Hematopoietic multipotent progenitor cell treated with erythropoietin and hydrocortisone succinate and interleukin-3 and kit ligand, for 15 days (in vitro differentiated cells): ENCODE measurements around the gene SOCS2.

Experiments used
- DNase-seq: peaks from one replicate; pipeline ENCODE4 v3.0.0-alpha.2; 2015; ENCODE audit warnings: low spot score

SOCS2 gene

DNA sequence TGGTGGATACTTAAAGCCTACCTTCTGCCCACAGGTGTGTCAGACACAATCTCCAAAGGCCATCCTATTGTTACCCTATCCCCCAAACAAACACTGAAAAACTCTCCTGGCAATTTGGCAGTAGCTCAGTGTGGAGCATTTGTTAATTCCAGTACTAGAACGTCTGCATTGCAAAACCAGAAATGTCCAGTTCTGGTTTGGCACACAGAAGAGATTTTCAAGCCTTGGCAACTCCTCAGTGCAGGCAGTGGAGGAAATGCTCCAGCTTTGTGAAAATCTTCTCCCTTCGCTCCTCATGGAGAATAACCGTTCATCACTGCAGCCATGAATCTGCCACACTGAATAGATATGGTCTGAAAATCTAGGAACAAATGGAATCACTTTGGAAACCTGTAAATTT is 5.3 kb upstream of the SOCS2 start:
- no peak for DNase-seq

DNA sequence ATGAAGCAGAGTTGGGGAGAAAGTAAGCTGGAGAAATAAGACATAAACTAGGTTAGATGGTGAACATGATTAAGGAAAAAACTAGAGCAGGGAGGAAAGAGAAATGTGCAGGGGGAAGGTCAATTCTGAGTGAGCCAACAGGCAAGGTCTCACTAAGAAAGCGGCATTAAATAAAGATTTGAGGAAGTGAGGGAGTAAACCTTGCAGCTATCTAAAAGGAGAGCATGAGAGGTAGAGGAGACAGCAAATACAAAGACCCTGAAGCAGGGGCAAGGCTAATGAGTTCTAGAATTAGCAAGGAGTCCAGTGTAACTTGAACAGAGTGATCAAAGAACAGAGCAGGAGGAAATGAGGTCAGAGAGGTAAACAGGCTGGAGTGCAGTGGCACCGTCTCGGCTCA is 4.4 kb upstream of the SOCS2 start:
- no peak for DNase-seq

DNA sequence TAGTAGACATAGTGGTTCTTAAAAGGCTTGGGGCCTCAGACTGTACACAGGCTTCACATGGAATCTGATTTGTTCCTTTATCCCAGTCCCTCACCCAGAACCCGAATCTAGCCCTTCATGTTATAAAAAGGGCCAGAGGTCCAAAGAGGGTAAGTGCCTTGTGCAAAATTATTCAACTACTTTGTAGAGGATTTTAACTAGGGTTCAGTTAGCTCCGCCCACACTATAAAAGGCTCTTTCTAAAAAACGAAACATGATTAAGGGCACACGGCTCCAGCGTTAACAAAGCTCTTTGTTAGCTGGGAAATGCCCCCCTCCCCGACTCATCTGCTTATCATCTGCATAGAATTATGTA is 3.2 kb upstream of the SOCS2 start:
- DNase-seq = no peak

DNA sequence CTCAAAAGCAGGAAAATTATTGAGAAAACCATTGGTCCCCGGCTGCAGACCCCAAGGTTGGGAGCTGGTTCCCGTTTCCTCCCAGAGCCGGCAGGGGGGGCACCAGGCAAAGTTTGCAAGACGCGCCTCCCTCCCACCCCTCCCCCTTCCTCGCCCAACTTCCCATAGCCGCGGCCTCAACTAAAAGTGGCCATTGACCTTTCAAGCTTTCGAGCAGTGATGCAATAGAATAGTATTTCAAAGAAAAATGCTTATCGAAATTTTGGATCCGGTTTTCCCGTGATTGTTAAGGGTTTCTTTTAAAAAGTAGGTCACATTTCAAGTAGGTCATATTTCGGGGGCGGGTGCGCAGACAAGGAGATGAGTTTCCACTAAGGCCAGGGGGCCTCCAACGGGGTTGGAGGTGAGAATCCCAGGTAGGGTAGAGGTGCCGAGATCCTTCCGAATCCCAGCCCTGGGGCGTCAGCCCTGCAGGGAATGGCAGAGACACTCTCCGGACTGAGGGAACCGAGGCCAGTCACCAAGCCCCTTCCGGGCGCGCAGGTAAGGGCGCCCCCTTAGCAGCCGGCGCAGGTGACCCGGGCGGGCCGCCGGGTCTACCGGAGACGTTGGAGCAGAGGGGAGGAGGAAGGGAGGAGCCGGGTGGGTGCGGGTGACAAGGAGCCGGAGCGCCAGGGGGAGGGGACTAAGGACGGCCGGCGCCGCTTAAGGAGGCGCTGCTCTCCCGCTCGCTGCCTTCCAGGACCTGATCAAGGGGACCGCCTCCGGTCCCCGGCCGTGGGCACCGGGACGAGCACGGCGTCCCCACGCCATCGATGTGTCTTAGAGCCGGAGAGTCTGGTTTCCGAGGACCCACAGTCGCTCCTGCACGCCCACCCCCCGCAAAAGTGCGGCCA is 2.6 kb upstream of the SOCS2 start:
- DNase-seq = peak; percentile 88

DNA sequence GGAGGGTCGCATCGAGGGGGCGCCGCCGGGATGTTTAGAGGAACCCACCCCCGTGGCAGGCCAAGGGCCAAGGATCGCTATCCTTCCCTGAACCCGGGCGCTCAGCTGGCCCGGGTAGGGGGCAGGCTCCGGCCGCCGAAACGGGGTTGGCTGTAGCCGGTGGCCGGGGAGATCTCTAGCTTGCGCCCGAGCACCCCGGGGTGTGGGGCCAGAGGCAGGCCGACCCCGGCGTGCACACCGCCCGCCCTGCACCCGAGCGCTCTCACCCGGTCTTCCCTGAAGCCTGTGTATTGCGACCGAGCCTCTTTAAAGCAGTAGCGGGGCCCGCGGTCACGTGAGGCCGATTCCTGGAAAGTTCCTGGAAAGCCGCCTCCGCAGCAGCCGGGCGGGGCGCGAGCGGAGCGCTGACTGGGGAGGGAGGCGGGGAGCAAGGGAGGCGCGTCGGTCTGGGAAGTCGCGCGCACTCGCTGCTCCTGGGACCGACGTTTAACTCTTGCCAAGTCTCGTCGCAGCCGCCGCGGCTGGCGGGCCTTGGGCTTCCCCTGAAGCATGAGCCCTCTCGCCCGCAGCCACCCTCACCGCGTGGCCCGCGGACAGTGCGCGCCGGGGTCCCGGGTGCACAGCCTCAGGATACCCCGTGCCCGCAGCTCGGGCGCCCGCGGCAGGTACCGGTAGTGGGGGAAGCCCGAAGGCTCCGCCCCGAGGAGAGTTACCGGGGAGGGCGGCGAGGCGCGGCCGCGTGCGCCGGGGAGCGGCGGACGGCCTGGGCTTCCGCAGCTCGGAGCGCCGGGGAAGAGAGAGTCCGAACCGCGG is 1.7 kb upstream of the SOCS2 start:
- DNase-seq = peak; percentile 97

DNA sequence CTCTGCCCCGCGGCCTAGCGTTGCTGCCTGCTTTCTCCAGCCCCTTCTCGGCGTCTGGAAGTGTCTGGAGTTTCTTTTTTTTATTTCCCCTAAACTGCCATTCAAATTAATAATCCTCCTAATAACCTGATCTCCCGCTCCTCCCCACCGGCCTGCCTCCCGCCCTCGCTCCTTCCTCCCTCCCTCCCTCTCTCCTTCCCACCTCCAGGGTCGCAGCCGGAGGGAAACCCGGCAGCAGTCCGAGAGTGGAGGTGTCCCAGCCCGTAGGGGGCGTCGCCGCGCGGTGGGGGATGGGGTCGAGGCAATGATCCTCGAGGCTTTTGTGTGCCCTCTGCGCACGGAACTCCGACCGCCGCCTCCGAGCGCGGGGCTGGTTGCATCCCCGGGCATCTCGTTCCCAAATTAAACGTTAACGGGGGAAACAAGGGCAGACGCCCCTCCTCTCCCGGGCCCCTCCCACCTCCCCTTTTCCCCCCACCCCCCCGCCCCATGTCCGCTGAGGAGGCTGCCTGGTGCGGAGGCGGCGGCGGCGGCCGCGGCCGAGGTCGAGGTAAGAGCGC is 1.0 kb upstream of the SOCS2 start:
- peak; percentile 68 for DNase-seq

DNA sequence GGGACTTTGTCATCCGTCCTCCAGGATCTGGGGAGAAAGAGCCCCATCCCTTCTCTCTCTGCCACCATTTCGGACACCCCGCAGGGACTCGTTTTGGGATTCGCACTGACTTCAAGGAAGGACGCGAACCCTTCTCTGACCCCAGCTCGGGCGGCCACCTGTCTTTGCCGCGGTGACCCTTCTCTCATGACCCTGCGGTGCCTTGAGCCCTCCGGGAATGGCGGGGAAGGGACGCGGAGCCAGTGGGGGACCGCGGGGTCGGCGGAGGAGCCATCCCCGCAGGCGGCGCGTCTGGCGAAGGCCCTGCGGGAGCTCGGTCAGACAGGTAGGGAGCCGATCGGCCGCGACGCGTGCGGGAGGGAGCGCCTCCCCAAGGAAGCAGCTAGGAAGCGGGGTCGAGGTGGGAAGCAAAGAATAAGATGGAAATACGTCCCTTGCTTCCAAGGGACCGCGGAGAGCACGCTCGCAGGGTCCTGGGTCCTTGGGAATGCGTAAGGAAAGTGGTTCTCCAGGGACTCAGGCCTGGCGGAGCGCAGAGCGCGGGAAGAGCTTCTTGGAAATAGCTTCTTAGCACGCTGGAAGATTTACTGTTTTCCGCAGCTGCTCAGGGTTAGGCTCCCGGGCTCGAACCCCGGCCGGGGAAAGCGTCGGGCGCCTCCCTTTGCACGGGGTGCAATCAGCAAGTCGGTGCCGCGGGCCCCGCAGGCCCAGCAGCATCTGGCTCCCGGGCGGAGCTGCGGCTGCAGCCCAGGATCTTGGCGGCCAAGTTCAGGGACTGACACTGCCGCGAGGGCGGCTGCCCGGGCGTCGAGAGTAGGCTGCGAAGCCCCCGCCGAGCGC is 457 bp downstream of the SOCS2 start:
- peak; percentile 37 for DNase-seq

DNA sequence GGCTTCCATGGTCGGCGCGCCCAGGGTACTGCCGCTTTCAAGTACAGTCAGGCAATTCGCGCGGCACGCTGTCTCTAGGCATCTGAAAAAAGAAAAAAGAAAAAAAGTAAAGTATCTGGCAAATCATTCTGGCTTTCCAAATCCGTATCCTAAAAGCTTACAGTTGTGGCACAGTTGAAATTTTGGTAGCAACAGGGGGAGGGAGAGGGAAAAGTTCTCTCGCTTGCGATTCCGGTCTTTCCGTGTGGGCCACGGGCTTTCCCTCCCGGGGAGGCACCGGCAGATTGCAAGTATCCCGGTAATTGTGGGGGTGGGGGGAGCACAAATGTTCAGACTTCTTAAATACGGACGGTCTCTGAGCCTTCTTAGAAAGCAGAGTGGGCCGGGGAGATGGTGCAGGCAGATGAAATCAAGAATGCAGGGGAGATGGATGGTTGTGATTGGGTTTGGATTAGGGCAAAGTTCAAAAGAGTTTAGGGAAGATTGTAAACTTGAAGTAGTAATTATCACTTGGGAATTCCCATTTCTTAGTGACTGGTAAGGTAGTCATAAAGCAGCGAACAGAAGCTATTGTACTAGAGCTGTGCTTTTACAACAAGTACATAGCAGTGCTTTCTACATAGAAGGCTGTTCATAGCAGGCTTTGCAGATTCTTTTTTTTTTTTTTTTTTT is 1.2 kb downstream of the SOCS2 start:
- no peak for DNase-seq

DNA sequence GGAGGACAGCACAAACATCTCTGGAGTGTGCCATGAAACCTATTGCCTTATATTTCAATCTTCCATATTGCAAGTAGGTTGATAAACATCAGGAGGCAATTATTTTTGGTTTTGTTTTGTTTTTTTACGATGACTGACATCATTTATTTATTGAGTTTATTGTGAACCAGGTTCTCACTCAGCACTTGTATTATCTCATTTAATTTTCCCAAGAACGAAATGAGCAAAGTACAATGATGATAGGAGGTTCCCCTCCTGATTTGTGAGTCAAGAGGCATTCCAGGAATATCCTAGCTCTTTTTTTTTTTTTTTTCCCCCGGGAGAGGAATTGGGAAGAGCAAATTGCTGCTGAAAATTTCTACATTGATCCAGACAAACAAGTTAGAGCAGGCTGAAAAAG is 4.7 kb downstream of the SOCS2 start:
- DNase-seq = no peak

DNA sequence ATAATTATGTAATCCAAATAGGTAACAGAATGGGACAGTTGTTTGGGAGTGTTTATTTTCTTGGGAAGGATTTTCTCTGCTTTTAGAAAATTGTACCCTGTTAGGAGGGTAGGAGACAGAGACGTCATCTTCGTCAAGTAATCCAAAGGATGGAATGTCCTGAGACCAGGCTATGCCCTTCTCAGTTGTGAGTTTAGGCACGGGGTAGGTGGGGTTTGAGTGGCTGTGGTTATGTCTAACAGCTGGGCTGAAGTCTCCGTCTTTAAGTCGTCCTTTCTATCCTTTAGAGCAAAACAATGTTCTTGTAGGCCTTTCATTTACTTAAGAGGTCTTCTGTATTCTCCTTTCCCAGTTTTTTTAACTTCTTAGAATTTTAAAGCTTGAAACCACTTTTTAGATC is 5.7 kb downstream of the SOCS2 start:
- DNase-seq = no peak

DNA sequence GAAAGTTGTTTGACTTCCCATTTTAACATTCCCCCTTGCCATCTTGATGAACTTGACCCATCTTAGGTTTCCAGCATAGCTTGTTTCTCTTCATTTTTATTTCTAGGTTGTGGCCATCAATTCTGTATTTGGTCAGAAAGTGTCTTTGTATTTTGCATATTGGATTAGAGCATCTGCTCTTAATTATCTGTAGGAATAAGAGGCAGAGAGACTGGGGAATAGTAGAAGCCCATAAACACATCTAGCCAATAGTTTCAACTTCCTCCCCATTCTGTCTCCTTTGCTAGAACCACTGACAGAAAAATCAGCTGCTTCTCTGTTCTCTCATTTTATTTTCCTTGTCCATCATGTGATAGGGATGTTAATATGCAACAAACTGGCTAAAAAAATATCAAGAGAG is 8.2 kb downstream of the SOCS2 start:
- no peak for DNase-seq

DNA sequence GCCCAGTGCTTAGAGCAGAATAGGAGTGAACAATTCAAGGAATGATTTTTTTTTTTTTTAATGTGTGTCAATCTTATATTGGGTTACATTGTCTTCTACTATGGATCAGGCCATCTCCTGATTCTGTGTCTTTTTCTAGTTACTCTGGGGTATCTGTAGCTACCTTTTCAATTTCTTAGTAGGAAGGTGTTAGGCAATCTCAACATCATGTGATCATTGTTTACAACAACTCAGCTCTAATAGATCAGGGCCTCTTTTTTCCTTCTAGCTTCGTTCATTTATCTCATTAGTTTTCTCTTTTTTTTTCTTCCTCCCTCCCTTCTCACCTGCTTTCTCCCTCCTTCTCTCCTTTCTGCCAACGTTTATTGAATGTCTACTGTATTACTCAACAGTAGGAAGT is 8.9 kb downstream of the SOCS2 start:
- no peak for DNase-seq

DNA sequence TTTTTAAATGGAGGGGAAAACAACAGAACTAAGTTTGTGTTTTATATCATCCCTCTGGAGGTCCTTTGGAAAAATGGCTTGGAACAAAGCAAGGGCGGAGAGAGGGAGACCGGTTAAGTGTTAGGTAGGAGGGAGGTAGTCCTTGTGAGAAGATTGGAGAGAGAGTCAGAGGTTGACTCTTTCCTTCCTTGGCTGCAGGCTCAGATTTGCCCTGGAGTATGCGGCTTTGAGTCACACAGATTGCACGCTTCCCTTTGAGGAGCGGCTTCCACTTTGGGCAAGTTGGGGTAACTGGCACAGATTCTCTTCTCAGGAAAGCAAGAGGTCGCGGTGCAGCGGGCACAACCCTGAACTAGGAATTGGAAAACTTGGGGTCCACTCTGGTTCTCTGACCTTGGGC is 9.9 kb downstream of the SOCS2 start:
- DNase-seq = no peak

DNA sequence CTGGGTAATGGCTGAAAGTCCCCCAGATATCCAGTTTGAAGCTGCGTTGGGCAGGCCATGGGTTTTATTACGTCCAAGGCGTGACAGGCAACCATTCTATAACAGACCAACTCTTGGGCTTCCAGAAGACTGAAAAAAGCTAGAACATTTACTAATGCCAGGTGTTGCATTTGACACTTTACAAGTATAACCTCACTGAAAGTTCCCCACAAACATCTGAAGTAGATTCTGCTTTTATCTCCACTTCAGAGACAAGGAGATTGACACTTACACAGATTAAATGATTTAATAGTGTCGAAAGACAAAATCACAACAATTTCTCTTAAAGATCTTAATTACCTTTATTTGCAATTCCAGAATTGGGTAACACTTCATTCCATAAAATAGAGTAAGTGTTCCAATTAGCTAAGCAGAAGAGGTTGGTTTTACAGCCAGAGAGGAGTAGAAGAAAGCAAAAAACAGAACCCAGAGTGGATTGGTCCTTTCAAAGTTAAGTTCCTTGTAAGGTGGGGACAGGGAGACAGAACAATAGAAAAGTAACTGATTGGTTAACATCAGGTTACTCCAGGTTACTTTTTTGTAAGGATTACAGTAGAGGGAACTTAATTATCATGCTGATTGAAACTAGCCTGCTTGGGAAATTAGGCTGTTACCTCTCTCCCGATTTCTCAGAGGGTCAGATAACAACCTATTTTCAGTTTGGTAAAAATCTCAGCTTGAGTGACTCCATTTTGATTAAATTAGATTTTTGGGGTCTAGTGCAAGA is 11.3 kb downstream of the SOCS2 start:
- DNase-seq = no peak

DNA sequence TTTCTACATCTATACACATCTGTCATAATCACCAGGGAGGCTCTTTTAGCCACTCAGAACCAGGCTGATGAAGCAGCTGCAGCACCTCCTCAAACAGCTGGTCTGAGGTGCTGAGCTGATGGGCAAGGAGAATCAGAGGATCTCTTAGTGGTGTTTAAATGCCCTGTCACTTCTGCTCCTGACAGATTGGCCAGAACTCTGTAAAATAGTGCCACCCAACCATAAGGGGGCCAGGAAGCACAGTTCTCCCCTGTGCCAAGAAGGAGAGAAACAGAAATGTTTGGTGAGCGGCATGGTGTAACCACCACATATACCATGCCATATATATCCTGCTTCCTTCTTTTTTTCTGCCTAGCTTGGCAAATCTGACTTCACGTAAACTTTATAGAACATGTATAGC is 12.8 kb downstream of the SOCS2 start:
- DNase-seq = no peak

DNA sequence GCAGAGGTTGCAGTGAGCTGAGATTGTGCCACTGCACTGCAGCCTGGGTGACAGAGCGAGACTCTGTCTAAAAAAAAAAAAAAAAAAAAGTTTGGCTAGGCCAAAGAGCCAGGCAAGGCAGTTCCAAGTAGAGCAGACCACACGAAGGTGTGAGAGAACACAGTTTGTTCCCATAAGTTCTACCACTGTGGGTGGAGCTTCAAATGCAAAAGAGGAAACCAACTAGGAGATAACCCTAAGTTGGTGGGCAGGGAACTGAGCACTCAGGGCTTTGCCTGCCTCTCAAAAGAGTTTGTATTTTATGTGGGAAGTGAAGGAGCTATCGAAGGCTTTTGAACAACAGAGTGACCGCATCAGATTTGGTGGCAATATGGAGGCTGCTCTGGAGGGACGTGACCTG is 15.1 kb downstream of the SOCS2 start:
- DNase-seq = no peak

DNA sequence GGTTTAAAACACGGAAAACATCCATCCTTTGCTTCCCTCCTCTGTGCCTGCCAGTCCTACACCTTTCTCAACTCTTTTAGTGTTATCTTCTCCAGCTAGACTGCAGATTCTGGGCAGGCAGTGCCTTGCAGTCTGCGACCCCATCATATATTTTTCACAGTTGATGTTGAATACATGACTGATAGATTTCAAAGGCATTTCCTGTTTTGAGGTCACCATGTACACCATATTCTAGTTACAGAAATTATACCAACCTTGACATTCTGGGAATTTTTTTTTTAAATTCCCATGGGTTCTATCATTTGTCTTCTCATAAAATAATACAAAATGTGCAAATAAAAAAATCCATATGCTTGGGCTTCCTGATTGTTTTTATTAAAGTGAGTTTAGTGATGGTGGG is 16.6 kb downstream of the SOCS2 start:
- DNase-seq = no peak

DNA sequence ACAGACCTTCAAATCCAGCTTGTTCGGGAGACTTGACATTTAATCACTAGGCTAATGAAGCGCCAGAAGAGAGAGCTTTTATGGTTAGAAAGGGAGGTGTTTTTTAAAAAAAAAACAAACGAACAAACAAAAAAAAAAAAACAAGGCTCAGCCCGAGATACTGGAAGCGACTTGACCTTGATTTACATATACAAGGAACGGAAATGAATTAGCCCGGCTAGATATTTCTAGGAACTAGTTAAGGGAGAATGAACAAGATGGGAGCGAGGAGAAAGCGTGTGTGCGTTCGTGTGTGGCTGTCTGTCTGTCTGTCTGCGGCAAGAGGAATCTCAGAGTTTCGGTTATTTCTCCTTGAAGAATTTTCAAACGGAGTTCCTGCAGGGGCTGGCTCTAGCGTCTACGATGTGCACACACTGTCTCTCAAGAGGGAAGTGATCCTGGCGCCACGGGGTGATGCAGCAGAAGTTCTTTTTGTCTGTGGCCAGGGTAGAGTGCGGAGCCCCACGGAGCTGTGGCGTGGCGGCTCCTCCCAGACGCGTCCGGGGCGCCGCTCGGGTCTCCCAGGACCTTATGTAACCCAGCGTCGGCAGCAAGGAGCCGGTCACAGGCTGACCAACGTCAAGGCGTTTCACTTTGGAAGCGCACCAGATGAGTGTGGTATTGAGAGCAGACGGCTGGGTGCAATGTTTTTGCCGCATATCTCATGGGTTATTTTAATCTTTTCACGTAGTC is 18.8 kb downstream of the SOCS2 start:
- DNase-seq = peak; percentile 43

DNA sequence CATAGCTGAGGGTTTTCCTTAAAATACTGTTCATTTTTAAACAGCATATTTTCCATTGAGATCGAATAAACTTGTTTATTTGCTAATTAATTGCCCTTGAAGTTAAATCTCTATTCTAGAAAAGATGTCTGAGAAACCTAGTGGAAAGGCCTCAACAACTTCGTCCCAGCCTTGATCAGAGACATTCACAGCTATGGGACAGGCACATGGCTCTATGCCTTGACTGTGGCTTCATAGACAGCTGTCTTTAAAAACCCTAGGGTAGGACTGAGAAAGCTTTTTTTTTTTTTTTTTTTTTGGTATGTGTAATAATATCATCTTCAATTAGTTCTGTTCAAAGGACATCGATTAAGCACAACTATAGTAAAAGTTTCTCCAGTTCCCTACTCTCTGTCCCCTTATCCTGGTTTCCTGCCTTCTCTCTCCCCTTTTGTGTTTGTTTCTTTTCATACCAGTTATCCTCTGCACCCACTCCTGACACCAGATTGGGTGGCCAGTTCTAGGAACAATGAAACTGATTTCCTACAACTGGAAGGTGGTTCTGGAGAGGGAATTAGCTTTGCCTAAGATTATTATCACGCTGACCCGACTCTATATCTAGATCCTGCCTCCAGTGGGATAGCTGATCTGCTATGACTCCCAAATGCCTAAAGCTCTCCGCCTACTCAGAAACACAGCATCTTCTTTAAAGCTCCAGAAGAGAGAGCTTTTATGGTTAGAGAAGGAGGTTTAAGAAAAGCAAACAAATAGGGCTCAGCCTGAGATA is 20.3 kb downstream of the SOCS2 start:
- DNase-seq = no peak
